D721Med (cell line): ENCODE results near the gene PIK3CG.
"Not testable (repeated sequence)": the region's sequence is repeated elsewhere in the genome, so short reads cannot be mapped to it uniquely, and the experiment has no call there.

ENCODE experiments used
- DNase-seq: peaks from one replicate; pipeline ENCODE4 v3.0.0; 2011; ENCODE audit warnings: low spot score; ENCODE audit not compliant: insufficient read length
- FAIRE-seq: peaks from 2 replicates; lab custom pipeline; 2011; peaks lifted over from hg19 to GRCh38; lab: Jason Lieb, UNC
- CTCF ChIP-seq: IDR thresholded peaks from 2 replicates; pipeline ENCODE4 v1.5.1; 2012; ENCODE audit warnings: mild to moderate bottlenecking, control low read depth; ENCODE audit not compliant: insufficient read depth; ENCODE audit errors: missing control alignments

Gene PIK3CG

GRCh38 chr7:106952001-106952657, 87.0 kb downstream of the PIK3CG start:
- FAIRE-seq, result no peak
- no peak for TF ChIP-seq CTCF
- no peak for DNase-seq

GRCh38 chr7:106952658-106953231, 87.7 kb downstream of the PIK3CG start:
- FAIRE-seq (no peak), DNase-seq (no peak)
- TF ChIP-seq CTCF, result no peak

- TF ChIP-seq CTCF, result no peak
- FAIRE-seq (no peak), DNase-seq (no peak)
These were observed 89.8 kb downstream of the PIK3CG start for GRCh38 chr7:106954840-106955239.

- not testable (repeated sequence) for FAIRE-seq, DNase-seq
These were observed 90.8 kb downstream of the PIK3CG start for GRCh38 chr7:106955857-106956256.
